Effector memory CD4-positive, alpha-beta T cell (primary cell): ENCODE data around the gene ESR2.

Experiments used
- DNase-seq, 3 donors: peaks; one replicate each; pipeline ENCODE4 v3.0.0-alpha.2; 2020
- H3K27ac ChIP-seq: 2 replicates; pipeline ENCODE4 v1.7.0; 2013; ENCODE audit warnings: mild to moderate bottlenecking, low read length, moderate library complexity; ENCODE audit not compliant: insufficient read depth, poor library complexity, severe bottlenecking
- H3K27me3 ChIP-seq: replicated peaks from 2 replicates; pipeline ENCODE4 v1.7.0; 2013; ENCODE audit warnings: mild to moderate bottlenecking, low read length; ENCODE audit not compliant: insufficient read depth, control insufficient read depth, poor library complexity, severe bottlenecking
- H3K36me3 ChIP-seq: 2 replicates; pipeline ENCODE4 v1.7.0; 2013; ENCODE audit warnings: mild to moderate bottlenecking, low read length, moderate library complexity; ENCODE audit not compliant: control insufficient read depth, insufficient read depth
- H3K4me1 ChIP-seq: 2 replicates; pipeline ENCODE4 v1.7.0; 2013; ENCODE audit warnings: low read length, mild to moderate bottlenecking; ENCODE audit not compliant: control insufficient read depth, insufficient read depth, poor library complexity, severe bottlenecking
- H3K4me3 ChIP-seq: 2 replicates; pipeline ENCODE4 v1.7.0; 2013; ENCODE audit warnings: low read length, low read depth, mild to moderate bottlenecking; ENCODE audit not compliant: insufficient read depth, poor library complexity, severe bottlenecking
- H3K9me3 ChIP-seq: 2 replicates; pipeline ENCODE4 v1.7.0; 2013; ENCODE audit warnings: mild to moderate bottlenecking, low read length, moderate library complexity; ENCODE audit not compliant: control insufficient read depth

Gene ESR2

GRCh38 chr14:64174922-64175782, 119.0 kb downstream of the ESR2 start:
- no peak for DNase-seq
- no peaks in the 10 kb centered on the region for H3K9me3 ChIP-seq
- no peak overlapping the region for H3K4me3 ChIP-seq
- no peaks in the 10 kb centered on the region for H3K4me1 ChIP-seq
- H3K36me3 ChIP-seq: peaks cover 53% of the 10 kb centered on the region
- no peaks in the 10 kb centered on the region for H3K27me3 ChIP-seq
- no peak overlapping the region for H3K27ac ChIP-seq

GRCh38 chr14:64170181-64170580, 124.0 kb downstream of the ESR2 start:
- no peak for DNase-seq
- H3K27ac ChIP-seq: no peak overlapping the region
- no peaks in the 10 kb centered on the region for H3K4me1 ChIP-seq
- H3K4me3 ChIP-seq: no peak overlapping the region
- H3K36me3 ChIP-seq: peaks cover 74% of the 10 kb centered on the region
- no peaks in the 10 kb centered on the region for H3K27me3 ChIP-seq
- H3K9me3 ChIP-seq: no peaks in the 10 kb centered on the region

- Histone ChIP-seq H3K4me1 (no peaks in the 10 kb centered on the region), H3K9me3 (no peaks in the 10 kb centered on the region), H3K4me3 (no peak overlapping the region), H3K27me3 (no peaks in the 10 kb centered on the region), H3K36me3 (peaks cover 76% of the 10 kb centered on the region), H3K27ac (no peak overlapping the region)
- no peak for DNase-seq
Measured at GRCh38 chr14:64159588-64159987, 134.6 kb downstream of the ESR2 start.

GRCh38 chr14:64158608-64159007, 135.6 kb downstream of the ESR2 start:
- H3K9me3 ChIP-seq: no peaks in the 10 kb centered on the region
- no peak overlapping the region for H3K4me3 ChIP-seq
- H3K36me3 ChIP-seq: peaks cover 75% of the 10 kb centered on the region
- H3K4me1 ChIP-seq: no peaks in the 10 kb centered on the region
- no peak for DNase-seq
- H3K27ac ChIP-seq: no peak overlapping the region
- no peaks in the 10 kb centered on the region for H3K27me3 ChIP-seq

GRCh38 chr14:64149921-64150320, 144.2 kb downstream of the ESR2 start:
- no peak for DNase-seq
- Histone ChIP-seq H3K4me1 (no peaks in the 10 kb centered on the region), H3K4me3 (no peak overlapping the region), H3K27ac (no peak overlapping the region), H3K36me3 (peaks cover 59% of the 10 kb centered on the region), H3K9me3 (no peaks in the 10 kb centered on the region), H3K27me3 (no peaks in the 10 kb centered on the region)

- Histone ChIP-seq H3K4me1 (no peaks in the 10 kb centered on the region), H3K36me3 (peaks cover 66% of the 10 kb centered on the region), H3K4me3 (no peak overlapping the region), H3K9me3 (no peaks in the 10 kb centered on the region), H3K27ac (no peak overlapping the region), H3K27me3 (no peaks in the 10 kb centered on the region)
- DNase-seq: no peak
Measured at GRCh38 chr14:64147126-64147790, 146.9 kb downstream of the ESR2 start.

- no peaks in the 10 kb centered on the region for H3K27me3 ChIP-seq
- H3K4me3 ChIP-seq: no peak overlapping the region
- no peak for DNase-seq
- H3K9me3 ChIP-seq: no peaks in the 10 kb centered on the region
- peaks cover 57% of the 10 kb centered on the region for H3K36me3 ChIP-seq
- H3K4me1 ChIP-seq: no peaks in the 10 kb centered on the region
- no peak overlapping the region for H3K27ac ChIP-seq
Measured at GRCh38 chr14:64137657-64138290, 156.4 kb downstream of the ESR2 start.

- DNase-seq: no peak
- H3K4me3 ChIP-seq: no peak overlapping the region
- H3K36me3 ChIP-seq: peaks cover 81% of the 10 kb centered on the region
- H3K27ac ChIP-seq: no peak overlapping the region
- no peaks in the 10 kb centered on the region for H3K9me3 ChIP-seq
- H3K4me1 ChIP-seq: no peaks in the 10 kb centered on the region
- H3K27me3 ChIP-seq: no peaks in the 10 kb centered on the region
Measured at GRCh38 chr14:64126548-64126947, 167.6 kb downstream of the ESR2 start.

- Histone ChIP-seq H3K27ac (no peak overlapping the region), H3K9me3 (no peaks in the 10 kb centered on the region), H3K4me3 (no peak overlapping the region), H3K36me3 (peaks cover 83% of the 10 kb centered on the region), H3K4me1 (no peaks in the 10 kb centered on the region), H3K27me3 (no peaks in the 10 kb centered on the region)
- DNase-seq: no peak
Measured at GRCh38 chr14:64125270-64125669, 168.9 kb downstream of the ESR2 start.
